ENCODE results near the gene GFRA1. TPM values are rescaled to one million over a fixed set of nuclear protein-coding genes. Genes with fewer than 3 reads are reported as not detected.

The GFRA1 gene
- total and polyA plus RNA-seq, 2 donors (not counting 1 experiment from before 2014, with no cell fraction given): not detected

- H3K4me1 ChIP-seq (ENCODE audit: control insufficient read depth in 2 of 2, insufficient read depth in 2 of 2, low read length in 2 of 2): no peaks in the 10 kb centered on the region
These were observed 115.5 kb downstream of the GFRA1 start for GRCh38 chr10:116157485-116157884.

GRCh38 chr10:116156819-116157218 lies 116.2 kb downstream of the GFRA1 start:
- Histone ChIP-seq H3K27ac (ENCODE audit: low read length in 2 of 2) (no peak overlapping the region), H3K4me2 (replicated peaks; ENCODE audit: low read depth, low read length, poor library complexity, severe bottlenecking) (no peak overlapping the region), H3K79me2 (ENCODE audit: control insufficient read depth, insufficient read depth, low read length) (no peaks in the 10 kb centered on the region), H3K27me3 (replicated peaks in 1 of 4; ENCODE audit: control extremely low read depth in 1 of 4, control insufficient read depth in 3 of 4, insufficient read depth in 4 of 4, low read length in 3 of 4) (no peaks in the 10 kb centered on the region), H3K4me1 (ENCODE audit: control insufficient read depth in 2 of 2, insufficient read depth in 2 of 2, low read length in 2 of 2) (no peaks in the 10 kb centered on the region), H3K9me3 (ENCODE audit: control extremely low read depth in 1 of 3, control insufficient read depth in 2 of 3, insufficient read depth in 1 of 3, low read length in 2 of 3) (peaks cover 0 to 12% (median 0%) of the 10 kb centered on the region in 3 donors), H3K9ac (ENCODE audit: low read length) (no peak overlapping the region), H4K20me1 (ENCODE audit: control insufficient read depth, insufficient read depth, low read length, poor library complexity, severe bottlenecking) (no peaks in the 10 kb centered on the region), H2AFZ (ENCODE audit: insufficient read depth, low read depth, low read length, poor library complexity, severe bottlenecking) (no peak overlapping the region), H3K4me3 (ENCODE audit: control extremely low read depth in 1 of 5, extremely low read depth in 1 of 5, insufficient read depth in 1 of 5, low read depth in 2 of 5, low read length in 4 of 5) (no peak overlapping the region), H3K36me3 (replicated peaks in 1 of 2; ENCODE audit: control extremely low read depth in 1 of 2, control insufficient read depth in 1 of 2, extremely low read depth in 1 of 2, insufficient read depth in 2 of 2, low read length in 1 of 2) (no peaks in the 10 kb centered on the region)
- H3K27ac Mint-ChIP-seq: no peak overlapping the region
- ATAC-seq (ENCODE audit: low read depth): no peak
- peaks cover 2% of the 10 kb centered on the region for H3K9me3 Mint-ChIP-seq (ENCODE audit: insufficient read depth)
- no peaks in the 10 kb centered on the region for H3K27me3 Mint-ChIP-seq
- DNase-seq: no peak
- 90% methylated on average over 4 of the region's 5 CpGs for WGBS (ENCODE audit: insufficient coverage)
- H3K4me1 Mint-ChIP-seq: no peaks in the 10 kb centered on the region
- intact Hi-C loops (cut with micrococcal nuclease): no loop called here
- ChIA-PET CTCF (no interaction called here), POLR2A (no interaction called here)
- no peak overlapping the region for H3K4me3 Mint-ChIP-seq
- TF ChIP-seq CTCF (IDR thresholded peaks at IDR 0.05) (no peak), EZH2 (IDR thresholded peaks at IDR 0.05; ENCODE audit: borderline replicate concordance, insufficient read depth, low read depth, low read length, poor library complexity, severe bottlenecking) (no peak)

More at GRCh38 chr10:116157485-116157884, 115.5 kb downstream of the GFRA1 start:
- ChIA-PET POLR2A (no interaction called here), CTCF (no interaction called here)
- no peaks in the 10 kb centered on the region for H3K27me3 Mint-ChIP-seq
- Histone ChIP-seq H2AFZ (ENCODE audit: insufficient read depth, low read depth, low read length, poor library complexity, severe bottlenecking) (no peak overlapping the region), H3K4me3 (ENCODE audit: control extremely low read depth in 1 of 5, extremely low read depth in 1 of 5, insufficient read depth in 1 of 5, low read depth in 2 of 5, low read length in 4 of 5) (no peak overlapping the region), H3K9ac (ENCODE audit: low read length) (no peak overlapping the region), H3K27me3 (replicated peaks in 1 of 4; ENCODE audit: control extremely low read depth in 1 of 4, control insufficient read depth in 3 of 4, insufficient read depth in 4 of 4, low read length in 3 of 4) (no peaks in the 10 kb centered on the region), H4K20me1 (ENCODE audit: control insufficient read depth, insufficient read depth, low read length, poor library complexity, severe bottlenecking) (no peaks in the 10 kb centered on the region), H3K4me2 (replicated peaks; ENCODE audit: low read depth, low read length, poor library complexity, severe bottlenecking) (no peak overlapping the region), H3K27ac (ENCODE audit: low read length in 2 of 2) (no peak overlapping the region), H3K9me3 (ENCODE audit: control extremely low read depth in 1 of 3, control insufficient read depth in 2 of 3, insufficient read depth in 1 of 3, low read length in 2 of 3) (peaks cover 0 to 15% (median 0%) of the 10 kb centered on the region in 3 donors), H3K79me2 (ENCODE audit: control insufficient read depth, insufficient read depth, low read length) (no peaks in the 10 kb centered on the region), H3K36me3 (replicated peaks in 1 of 2; ENCODE audit: control extremely low read depth in 1 of 2, control insufficient read depth in 1 of 2, extremely low read depth in 1 of 2, insufficient read depth in 2 of 2, low read length in 1 of 2) (no peaks in the 10 kb centered on the region)
- intact Hi-C loops (cut with micrococcal nuclease): no loop called here
- DNase-seq (no peak), ATAC-seq (ENCODE audit: low read depth) (no peak)
- no CpG with 5 or more reads among the region's 1 CpG for WGBS (ENCODE audit: insufficient coverage)
- H3K4me1 Mint-ChIP-seq: no peaks in the 10 kb centered on the region
- H3K4me3 Mint-ChIP-seq: no peak overlapping the region
- H3K27ac Mint-ChIP-seq: no peak overlapping the region
- peaks cover 2% of the 10 kb centered on the region for H3K9me3 Mint-ChIP-seq (ENCODE audit: insufficient read depth)
- TF ChIP-seq EZH2 (IDR thresholded peaks at IDR 0.05; ENCODE audit: borderline replicate concordance, insufficient read depth, low read depth, low read length, poor library complexity, severe bottlenecking): no peak
- no peak for TF ChIP-seq CTCF (IDR thresholded peaks at IDR 0.05)

All from B cell (primary cell).